HG03159 (cell line): ENCODE measurements around the gene SERBP1.
A peak's percentile ranks its signal among the peaks of the same experiment; 100 is the strongest.
"Not testable (repeated sequence)": the region's sequence is repeated elsewhere in the genome, so short reads cannot be mapped to it uniquely, and the experiment has no call there.

Source experiments
- ATAC-seq: cut with Tn5 transposase; IDR thresholded peaks from one replicate; pipeline ENCODE4 v1.9.1; 2021; ENCODE audit warnings: mild to moderate bottlenecking, moderate library complexity; ENCODE audit not compliant: unreplicated experiment

SERBP1 gene

GRCh38 chr1:67430358-67431155 is at the start of gene SERBP1:
Gene SERBP1, minus strand, starts transcription at chr1:67430402. Its CDS starts 102 bp downstream, at chr1:67430300.
- ATAC-seq, result peak; percentile 82

- no peak for ATAC-seq
Measured at GRCh38 chr1:67479146-67479891, 49.1 kb upstream of the SERBP1 start.

- ATAC-seq, result no peak
Measured at GRCh38 chr1:67476906-67477305, 46.7 kb upstream of the SERBP1 start.

GRCh38 chr1:67476006-67476482 is 45.8 kb upstream of the SERBP1 start:
- ATAC-seq, result no peak

- no peak for ATAC-seq
Measured at GRCh38 chr1:67472056-67472455, 41.9 kb upstream of the SERBP1 start.

- no peak for ATAC-seq
Measured at GRCh38 chr1:67469431-67469830, 39.2 kb upstream of the SERBP1 start.

GRCh38 chr1:67468066-67468718 is 38.0 kb upstream of the SERBP1 start:
- no peak for ATAC-seq

- ATAC-seq, result no peak
Measured at GRCh38 chr1:67465375-67465774, 35.2 kb upstream of the SERBP1 start.

- ATAC-seq, result no peak
Measured at GRCh38 chr1:67464746-67465145, 34.5 kb upstream of the SERBP1 start.

- no peak for ATAC-seq
Measured at GRCh38 chr1:67464058-67464457, 33.9 kb upstream of the SERBP1 start.

- ATAC-seq, result no peak
Measured at GRCh38 chr1:67463298-67463955, 33.2 kb upstream of the SERBP1 start.

GRCh38 chr1:67460676-67461500 is 30.7 kb upstream of the SERBP1 start:
- no peak for ATAC-seq

- no peak for ATAC-seq
Measured at GRCh38 chr1:67459068-67459467, 28.9 kb upstream of the SERBP1 start.

- ATAC-seq, result no peak
Measured at GRCh38 chr1:67458663-67459062, 28.5 kb upstream of the SERBP1 start.

GRCh38 chr1:67457247-67457646 is 27.0 kb upstream of the SERBP1 start:
- ATAC-seq, result no peak

- no peak for ATAC-seq
Measured at GRCh38 chr1:67451815-67452214, 21.6 kb upstream of the SERBP1 start.

- ATAC-seq, result no peak
Measured at GRCh38 chr1:67451356-67451755, 21.2 kb upstream of the SERBP1 start.

GRCh38 chr1:67446893-67447292 is 16.7 kb upstream of the SERBP1 start:
- no peak for ATAC-seq

GRCh38 chr1:67446014-67446413 is 15.8 kb upstream of the SERBP1 start:
- ATAC-seq, result not testable (repeated sequence)

- ATAC-seq, result no peak
Measured at GRCh38 chr1:67441739-67442281, 11.6 kb upstream of the SERBP1 start.
